Skeletal muscle tissue (tissue), 4 donors: Measurements from ENCODE around the gene SLC22A23. TPM values are rescaled to one million over a fixed set of nuclear protein-coding genes. Genes with fewer than 3 reads are reported as not detected.

ENCODE experiments used
- H3K27ac ChIP-seq: one replicate; pipeline ENCODE4 v1.7.0; 2013; ENCODE audit warnings: mild to moderate bottlenecking, low read depth, low read length, inconsistent platforms
- H3K27me3 ChIP-seq, 3 donors: one replicate each; pipeline ENCODE4 v1.7.0; 2013; ENCODE audit warnings: low read length in 3 of 3; ENCODE audit not compliant: control insufficient read depth in 3 of 3, insufficient read depth in 3 of 3
- H3K36me3 ChIP-seq, 3 donors: one replicate each; pipeline ENCODE4 v1.7.0; 2013; ENCODE audit warnings: low read length in 3 of 3; ENCODE audit not compliant: control insufficient read depth in 3 of 3, insufficient read depth in 3 of 3
- H3K4me1 ChIP-seq, 3 donors: one replicate each; pipeline ENCODE4 v1.7.0; 2013; ENCODE audit warnings: low read length in 3 of 3, mild to moderate bottlenecking in 3 of 3; ENCODE audit not compliant: control insufficient read depth in 3 of 3, insufficient read depth in 3 of 3
- H3K4me3 ChIP-seq, 3 donors: one replicate each; pipeline ENCODE4 v1.7.0; 2013; ENCODE audit warnings: low read length in 3 of 3
- H3K9ac ChIP-seq, 3 donors: one replicate each; pipeline ENCODE4 v1.7.0; 2013; ENCODE audit warnings: low read length in 3 of 3, mild to moderate bottlenecking in 3 of 3, moderate library complexity in 2 of 3, low read depth in 1 of 3
- H3K9me3 ChIP-seq, 3 donors: one replicate each; pipeline ENCODE4 v1.7.0; 2013; ENCODE audit warnings: low read length in 3 of 3; ENCODE audit not compliant: control insufficient read depth in 3 of 3
- total RNA-seq: library from RNA; depleted of rRNA; stranded (reverse); fragments of >200 nt; gene quantifications from one replicate; pipeline ENCODE4 v1.2.3, GENCODE V29; 2014
- donor health status: Osteomylitis.

Gene SLC22A23
- total RNA-seq, 1 donor from 2014 or later, result 2.6 TPM

DNA sequence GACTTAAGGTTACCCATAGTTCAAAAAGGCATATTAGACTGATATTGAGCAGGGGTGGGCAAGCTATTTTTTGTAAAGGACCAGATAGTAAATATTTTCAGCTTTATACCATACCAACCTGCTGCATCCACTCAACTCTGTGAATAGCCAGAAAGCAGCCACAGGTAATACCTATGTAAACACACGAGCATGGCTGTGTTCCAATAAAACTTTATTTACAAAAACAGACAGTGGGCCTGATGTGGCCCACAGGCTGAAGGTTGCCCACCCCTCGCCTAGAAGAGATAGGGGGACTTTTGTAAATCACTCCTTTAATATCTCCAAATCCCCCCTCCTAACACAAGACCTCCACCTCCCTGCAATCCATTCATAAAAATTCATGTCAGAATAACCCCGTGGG lies 133.7 kb downstream of the SLC22A23 start:
- H3K27ac ChIP-seq, result no peak overlapping the region
- H3K36me3 ChIP-seq, result no peaks in the 10 kb centered on the region
- H3K4me1 ChIP-seq, result peaks cover 12 to 26% (median 16%) of the 10 kb centered on the region in 3 donors
- no peaks in the 10 kb centered on the region for H3K27me3 ChIP-seq
- no peak overlapping the region for H3K4me3 ChIP-seq
- no peaks in the 10 kb centered on the region for H3K9me3 ChIP-seq
- H3K9ac ChIP-seq, result no peak overlapping the region

DNA sequence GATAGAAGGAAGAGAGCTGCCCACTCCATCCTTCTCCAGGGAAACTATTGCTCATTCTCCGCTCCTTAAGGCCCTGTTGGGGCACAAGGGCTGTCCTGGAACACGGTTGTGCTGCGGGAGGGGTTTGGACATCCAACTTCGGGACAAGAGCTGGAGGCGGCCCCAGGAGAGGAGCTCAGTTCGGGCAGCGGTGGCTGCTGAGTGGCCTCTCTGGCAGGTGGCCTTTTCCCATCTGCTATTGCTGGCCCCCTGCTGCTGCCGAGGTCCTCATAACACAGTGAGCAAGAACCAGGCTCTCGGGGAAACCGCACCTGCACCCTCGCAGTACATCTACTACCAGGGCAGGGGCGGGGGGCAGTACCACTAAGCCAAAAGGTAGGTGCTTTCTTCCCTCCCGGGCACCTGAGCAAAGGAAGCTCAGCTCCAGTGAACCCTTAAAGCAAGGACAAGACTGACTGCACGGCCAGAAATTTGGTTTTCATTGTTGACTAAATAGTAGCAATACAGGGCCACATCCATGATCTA lies 134.4 kb downstream of the SLC22A23 start:
- peaks cover 12 to 32% (median 18%) of the 10 kb centered on the region in 3 donors for H3K4me1 ChIP-seq
- H3K4me3 ChIP-seq, result no peak overlapping the region
- no peak overlapping the region for H3K9ac ChIP-seq
- H3K27me3 ChIP-seq, result no peaks in the 10 kb centered on the region
- H3K27ac ChIP-seq, result no peak overlapping the region
- H3K36me3 ChIP-seq, result no peaks in the 10 kb centered on the region
- H3K9me3 ChIP-seq, result no peaks in the 10 kb centered on the region

DNA sequence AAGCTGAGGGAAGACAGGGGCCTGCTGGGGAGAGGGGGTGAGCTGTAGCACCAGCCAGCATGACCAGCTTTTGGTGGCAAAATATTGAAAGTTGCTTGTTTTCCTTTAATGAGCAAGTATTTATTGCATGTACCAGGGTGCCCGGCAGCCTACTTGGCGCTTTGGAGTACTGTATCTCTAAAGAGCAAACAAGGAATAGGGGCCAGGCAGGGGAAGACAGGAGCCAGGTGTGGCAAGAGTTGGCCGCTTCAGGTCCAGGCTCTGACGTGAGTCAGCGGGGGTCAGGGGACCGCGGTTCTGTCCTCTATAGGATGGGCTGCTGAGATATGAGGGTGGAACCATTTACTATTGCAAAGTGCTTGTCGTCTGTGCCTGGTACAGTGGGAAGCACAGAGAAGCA lies 135.0 kb downstream of the SLC22A23 start:
- no peaks in the 10 kb centered on the region for H3K27me3 ChIP-seq
- H3K4me3 ChIP-seq, result no peak overlapping the region
- no peak overlapping the region for H3K9ac ChIP-seq
- no peaks in the 10 kb centered on the region for H3K9me3 ChIP-seq
- no peaks in the 10 kb centered on the region for H3K36me3 ChIP-seq
- H3K4me1 ChIP-seq, result peaks cover 12 to 37% (median 18%) of the 10 kb centered on the region in 3 donors
- H3K27ac ChIP-seq, result no peak overlapping the region

DNA sequence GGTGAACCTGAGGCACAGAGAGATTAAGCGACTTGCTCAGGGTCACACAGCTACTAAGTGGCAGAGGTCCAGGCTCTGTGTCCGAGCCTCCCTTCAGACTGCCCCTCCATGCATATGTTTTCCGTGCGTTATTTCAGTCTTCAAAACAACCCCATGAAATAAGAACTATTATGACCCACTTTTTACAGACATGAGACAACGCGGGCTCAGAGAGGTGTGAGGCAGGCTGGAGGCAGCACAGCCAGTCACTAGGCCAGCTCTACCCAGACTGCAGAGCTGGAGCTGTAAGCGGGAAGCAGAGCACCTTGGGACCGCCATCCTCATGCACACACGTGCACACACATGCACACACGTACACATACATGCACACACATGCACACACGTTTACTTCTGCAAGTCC lies 135.8 kb downstream of the SLC22A23 start:
- no peaks in the 10 kb centered on the region for H3K27me3 ChIP-seq
- no peaks in the 10 kb centered on the region for H3K36me3 ChIP-seq
- H3K9me3 ChIP-seq, result no peaks in the 10 kb centered on the region
- H3K4me1 ChIP-seq, result peaks cover 12 to 37% (median 18%) of the 10 kb centered on the region in 3 donors
- no peak overlapping the region for H3K27ac ChIP-seq
- no peak overlapping the region for H3K9ac ChIP-seq
- H3K4me3 ChIP-seq, result no peak overlapping the region

DNA sequence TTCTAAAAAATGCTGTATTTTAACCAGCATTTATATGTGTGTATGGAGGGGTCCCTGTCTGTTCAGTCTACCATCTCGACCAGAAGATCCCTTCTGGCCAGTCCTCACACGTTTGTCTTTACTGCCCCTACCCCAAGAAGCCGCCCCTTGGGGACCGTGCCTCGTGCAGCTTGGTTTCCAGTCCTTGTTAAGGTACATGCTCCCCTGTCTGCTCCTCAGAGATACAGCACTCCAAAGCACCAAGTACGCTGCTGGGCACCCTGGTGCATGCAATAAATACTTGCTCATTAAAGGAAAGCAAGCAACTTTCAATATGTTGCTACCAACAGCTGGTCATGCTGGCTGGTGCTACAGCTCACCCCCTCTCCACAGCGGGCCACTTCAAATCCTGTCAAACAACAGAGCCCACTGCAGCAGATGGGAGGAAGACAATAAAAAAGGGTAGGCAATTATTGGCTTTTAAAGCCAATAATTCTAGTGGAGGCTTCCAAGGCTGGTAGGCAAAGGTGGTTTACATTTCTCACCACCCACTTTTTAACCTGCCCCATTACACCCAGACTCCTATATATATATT lies 136.5 kb downstream of the SLC22A23 start:
- Histone ChIP-seq H3K36me3 (no peaks in the 10 kb centered on the region), H3K27ac (no peak overlapping the region), H3K9me3 (no peaks in the 10 kb centered on the region), H3K27me3 (no peaks in the 10 kb centered on the region), H3K4me3 (no peak overlapping the region), H3K9ac (no peak overlapping the region), H3K4me1 (peaks cover 8 to 37% (median 15%) of the 10 kb centered on the region in 3 donors)

DNA sequence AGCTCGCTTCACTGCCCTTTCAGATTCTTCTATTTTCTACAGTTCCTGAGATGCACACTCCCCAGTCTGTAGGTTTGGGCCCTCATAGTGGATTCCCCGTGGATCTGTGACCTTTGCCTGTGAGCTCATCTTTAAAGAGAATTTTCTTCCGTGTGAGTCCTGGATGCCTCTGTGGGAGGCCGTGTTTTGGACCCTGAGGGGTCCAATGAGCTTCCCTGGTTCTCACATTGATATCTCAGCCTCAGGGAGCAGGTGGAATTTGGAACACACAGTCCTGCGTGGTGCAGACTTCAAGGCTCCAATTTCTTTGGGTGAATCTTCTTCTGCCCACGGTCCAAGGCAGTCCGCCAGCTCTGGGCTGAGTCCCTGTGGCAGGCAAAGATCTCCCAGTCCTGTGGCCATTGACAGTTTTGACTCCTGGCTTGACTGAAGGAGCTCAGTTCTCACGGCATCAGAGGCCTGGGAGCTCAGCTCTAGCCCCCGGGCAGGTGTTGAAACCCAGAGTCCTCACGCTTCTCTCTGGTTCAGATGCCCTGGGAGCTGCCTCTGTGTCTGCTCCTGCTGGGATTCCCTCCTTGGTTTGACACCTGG lies 137.1 kb downstream of the SLC22A23 start:
- H3K4me1 ChIP-seq, result peaks cover 3 to 32% (median 11%) of the 10 kb centered on the region in 3 donors
- no peak overlapping the region for H3K4me3 ChIP-seq
- no peaks in the 10 kb centered on the region for H3K9me3 ChIP-seq
- H3K36me3 ChIP-seq, result peaks cover 0 to 3% (median 2%) of the 10 kb centered on the region in 3 donors
- no peak overlapping the region for H3K9ac ChIP-seq
- no peaks in the 10 kb centered on the region for H3K27me3 ChIP-seq
- no peak overlapping the region for H3K27ac ChIP-seq

DNA sequence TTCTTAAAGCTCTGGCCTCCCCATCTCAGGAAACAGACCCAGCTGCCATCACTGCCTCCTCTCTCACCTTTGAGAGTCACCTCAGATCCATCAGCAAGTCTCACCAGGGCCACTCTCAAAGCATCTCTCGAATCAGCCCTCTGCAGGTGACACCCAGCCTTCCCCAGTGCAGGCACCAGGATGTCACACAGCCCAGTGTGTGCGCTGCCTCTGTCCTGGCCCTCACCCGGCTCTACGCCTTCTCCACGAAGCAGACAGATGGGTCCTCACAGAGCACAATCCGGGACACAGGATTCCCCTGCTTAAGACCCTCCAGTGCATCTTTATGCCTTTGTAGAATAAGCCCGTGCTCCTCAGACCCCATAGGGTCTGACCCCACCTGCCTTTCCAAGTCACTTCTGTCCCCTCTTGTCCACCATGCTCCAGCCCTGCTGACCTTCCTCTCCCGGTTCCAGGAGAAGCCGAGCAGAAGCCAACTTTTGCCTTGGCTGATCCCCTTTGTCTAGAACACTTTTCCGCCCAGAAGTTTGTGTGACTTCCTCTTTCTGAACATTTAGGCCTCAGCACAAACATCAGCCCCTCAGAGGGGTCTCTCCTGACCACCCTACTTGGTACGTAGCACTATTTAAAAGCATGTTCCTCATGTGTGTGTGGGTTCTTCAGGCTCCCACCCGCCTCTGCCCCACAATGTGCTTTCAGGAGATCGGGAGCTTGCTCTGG lies 137.9 kb downstream of the SLC22A23 start:
- no peak overlapping the region for H3K4me3 ChIP-seq
- no peaks in the 10 kb centered on the region for H3K27me3 ChIP-seq
- no peaks in the 10 kb centered on the region for H3K9me3 ChIP-seq
- peaks cover 0 to 3% (median 2%) of the 10 kb centered on the region in 3 donors for H3K36me3 ChIP-seq
- no peak overlapping the region for H3K27ac ChIP-seq
- no peak overlapping the region for H3K9ac ChIP-seq
- H3K4me1 ChIP-seq, result peaks cover 3 to 27% (median 9%) of the 10 kb centered on the region in 3 donors

DNA sequence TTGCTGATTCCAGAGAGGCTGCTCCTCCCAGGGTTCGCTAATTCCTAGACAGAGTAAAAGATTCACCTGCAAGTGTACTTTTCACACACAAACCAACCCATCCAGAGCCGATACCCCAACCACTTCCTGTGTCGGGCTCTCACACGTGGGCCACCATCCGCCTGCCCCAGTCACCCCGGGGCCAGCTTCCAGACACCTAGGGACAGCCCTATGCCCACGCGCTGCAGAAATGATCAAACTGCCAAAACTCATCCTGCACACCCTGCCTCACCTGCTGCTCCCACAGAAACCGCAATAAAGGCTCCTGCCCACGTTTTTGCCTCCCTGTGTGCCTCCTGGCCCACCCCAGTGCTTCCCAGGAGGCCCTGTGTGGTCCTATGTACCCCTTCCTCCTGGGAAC lies 138.6 kb downstream of the SLC22A23 start:
- no peaks in the 10 kb centered on the region for H3K27me3 ChIP-seq
- H3K4me1 ChIP-seq, result peaks cover 3 to 27% (median 9%) of the 10 kb centered on the region in 3 donors
- no peak overlapping the region for H3K4me3 ChIP-seq
- H3K27ac ChIP-seq, result no peak overlapping the region
- peaks cover 0 to 3% (median 2%) of the 10 kb centered on the region in 3 donors for H3K36me3 ChIP-seq
- no peak overlapping the region for H3K9ac ChIP-seq
- no peaks in the 10 kb centered on the region for H3K9me3 ChIP-seq

DNA sequence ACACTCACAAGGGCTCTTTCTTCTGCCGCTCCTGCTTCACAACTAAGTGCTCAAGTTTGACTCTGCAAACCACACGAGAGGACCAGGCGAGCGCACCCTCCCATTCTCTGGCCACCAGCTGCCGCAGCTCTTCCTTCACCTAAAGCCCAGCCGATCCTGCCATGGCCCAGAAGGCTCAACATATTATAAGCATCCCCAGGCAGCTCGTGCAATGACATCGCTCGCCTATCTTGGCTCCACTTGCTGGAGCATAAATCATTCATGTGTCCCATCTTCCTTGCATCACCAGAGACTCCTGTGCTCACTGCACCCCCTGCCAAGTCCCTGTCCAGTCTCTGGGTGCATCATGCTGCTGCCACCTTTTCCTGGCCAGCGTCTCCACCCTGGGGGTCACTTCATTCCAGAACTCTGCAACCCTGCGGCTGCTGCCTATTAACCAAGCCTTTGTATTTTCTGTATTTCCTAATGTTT lies 139.1 kb downstream of the SLC22A23 start:
- H3K9ac ChIP-seq, result no peak overlapping the region
- peaks cover 3 to 28% (median 9%) of the 10 kb centered on the region in 3 donors for H3K4me1 ChIP-seq
- H3K27me3 ChIP-seq, result no peaks in the 10 kb centered on the region
- H3K36me3 ChIP-seq, result peaks cover 0 to 3% (median 2%) of the 10 kb centered on the region in 3 donors
- no peaks in the 10 kb centered on the region for H3K9me3 ChIP-seq
- H3K4me3 ChIP-seq, result no peak overlapping the region
- no peak overlapping the region for H3K27ac ChIP-seq

DNA sequence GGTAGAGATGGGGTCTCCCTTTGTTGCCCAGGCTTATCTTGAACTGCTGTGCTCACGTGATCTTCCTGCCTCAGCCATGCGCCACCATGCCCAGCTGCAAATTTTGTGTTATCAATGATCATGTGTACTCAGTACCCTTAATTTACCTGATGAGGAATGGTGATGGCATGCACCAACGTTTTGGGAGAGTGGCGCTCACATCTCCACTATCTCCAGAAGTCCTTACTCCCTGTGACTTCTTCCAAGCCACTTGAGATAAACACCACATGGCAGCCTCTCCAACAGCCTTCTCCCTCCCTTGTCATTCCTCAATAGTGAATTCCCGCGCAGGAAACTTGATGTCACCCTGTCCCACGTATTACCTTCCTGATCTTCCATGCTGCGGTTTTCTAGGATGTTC lies 140.0 kb downstream of the SLC22A23 start:
- Histone ChIP-seq H3K4me3 (no peak overlapping the region), H3K4me1 (peaks cover 8 to 33% (median 9%) of the 10 kb centered on the region in 3 donors), H3K9me3 (no peaks in the 10 kb centered on the region), H3K27me3 (no peaks in the 10 kb centered on the region), H3K27ac (no peak overlapping the region), H3K9ac (no peak overlapping the region), H3K36me3 (peaks cover 0 to 3% (median 2%) of the 10 kb centered on the region in 3 donors)
